Measurements from ENCODE around the gene TBC1D9B.

The TBC1D9B gene

GRCh38 chr5:179907556-179908324 is at the start of gene TBC1D9B:
Gene TBC1D9B (minus strand): TSS chr5:179907897. CDS start chr5:179907821, 76 bp downstream.
- DNase-seq: peak; percentile 60

- no peak for DNase-seq
These were observed 47.9 kb upstream of the TBC1D9B start for GRCh38 chr5:179955630-179956029.

GRCh38 chr5:179955062-179955461 is 47.4 kb upstream of the TBC1D9B start:
- no peak for DNase-seq

GRCh38 chr5:179954434-179954833 is 46.7 kb upstream of the TBC1D9B start:
- DNase-seq: no peak

- no peak for DNase-seq
These were observed 46.3 kb upstream of the TBC1D9B start for GRCh38 chr5:179953987-179954386.

- no peak for DNase-seq
These were observed 29.4 kb upstream of the TBC1D9B start for GRCh38 chr5:179936976-179937681.

GRCh38 chr5:179930788-179931473 is 23.2 kb upstream of the TBC1D9B start:
- DNase-seq: no peak

GRCh38 chr5:179927824-179928223 is 20.1 kb upstream of the TBC1D9B start:
- no peak for DNase-seq

- DNase-seq: no peak
These were observed 19.0 kb upstream of the TBC1D9B start for GRCh38 chr5:179926657-179927056.

- DNase-seq: no peak
These were observed 15.7 kb upstream of the TBC1D9B start for GRCh38 chr5:179923436-179923835.

GRCh38 chr5:179920175-179920574 is 12.5 kb upstream of the TBC1D9B start:
- no peak for DNase-seq

- DNase-seq: no peak
These were observed 11.9 kb upstream of the TBC1D9B start for GRCh38 chr5:179919487-179920060.

GRCh38 chr5:179918742-179919486 is 11.2 kb upstream of the TBC1D9B start:
- DNase-seq: no peak

GRCh38 chr5:179916523-179916922 is 8.8 kb upstream of the TBC1D9B start:
- no peak for DNase-seq

GRCh38 chr5:179915406-179915935 is 7.8 kb upstream of the TBC1D9B start:
- no peak for DNase-seq

- DNase-seq: no peak
These were observed 6.5 kb upstream of the TBC1D9B start for GRCh38 chr5:179914032-179914755.

- no peak for DNase-seq
These were observed 5.8 kb upstream of the TBC1D9B start for GRCh38 chr5:179913461-179913860.

- DNase-seq: no peak
These were observed 5.3 kb upstream of the TBC1D9B start for GRCh38 chr5:179912951-179913350.

- no peak for DNase-seq
These were observed 4.7 kb upstream of the TBC1D9B start for GRCh38 chr5:179912386-179912785.

GRCh38 chr5:179909224-179909623 is 1.5 kb upstream of the TBC1D9B start:
- no peak for DNase-seq

GRCh38 chr5:179908528-179908927 is 831 bp upstream of the TBC1D9B start:
- no peak for DNase-seq
